NOMO-1 treated with dmso at 0.1 percent for 144 hours (cell line): ENCODE measurements around the gene TARP.

ENCODE experiments used
- DNase-seq: peaks from one replicate; lab custom pipeline; 2025; ENCODE audit not compliant: unreplicated experiment; lab: John Stamatoyannopoulos, UW

The TARP gene

DNA sequence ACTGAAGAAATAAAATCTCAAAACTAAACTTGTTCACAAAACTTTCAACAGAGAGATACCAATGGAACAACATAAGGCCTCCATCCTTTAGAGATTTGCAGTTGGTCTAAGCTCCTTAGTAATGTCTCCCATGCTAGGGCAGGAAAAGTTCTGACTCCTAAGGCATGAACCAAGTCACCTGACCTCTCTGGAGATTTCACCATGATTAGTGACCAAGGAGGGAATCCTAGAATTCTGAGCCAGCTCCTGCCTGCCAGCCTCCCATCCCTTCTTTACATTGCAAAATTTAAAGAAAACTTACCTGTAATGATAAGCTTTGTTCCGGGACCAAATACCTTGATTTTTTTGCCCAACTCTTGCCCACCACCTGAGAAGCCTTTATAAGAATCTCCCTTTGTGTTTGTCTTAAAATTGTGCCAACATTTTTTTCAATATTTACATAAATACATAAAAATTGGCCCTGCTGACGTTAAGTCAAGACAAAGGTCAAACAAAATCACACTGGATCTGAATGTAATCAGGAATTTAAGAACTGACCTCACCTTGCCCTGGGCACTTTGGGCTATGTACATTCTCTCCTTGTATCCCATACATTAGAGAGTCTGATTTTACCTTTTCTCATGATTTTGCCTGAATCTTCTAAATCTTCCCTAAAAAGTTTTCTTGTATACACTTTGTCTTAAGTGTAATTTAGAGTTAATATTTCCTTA, at the start of gene TARP:
Gene TARP, minus strand, starts transcription at position 351 of the 710 bp plus-strand sequence.
- no peak for DNase-seq

DNA sequence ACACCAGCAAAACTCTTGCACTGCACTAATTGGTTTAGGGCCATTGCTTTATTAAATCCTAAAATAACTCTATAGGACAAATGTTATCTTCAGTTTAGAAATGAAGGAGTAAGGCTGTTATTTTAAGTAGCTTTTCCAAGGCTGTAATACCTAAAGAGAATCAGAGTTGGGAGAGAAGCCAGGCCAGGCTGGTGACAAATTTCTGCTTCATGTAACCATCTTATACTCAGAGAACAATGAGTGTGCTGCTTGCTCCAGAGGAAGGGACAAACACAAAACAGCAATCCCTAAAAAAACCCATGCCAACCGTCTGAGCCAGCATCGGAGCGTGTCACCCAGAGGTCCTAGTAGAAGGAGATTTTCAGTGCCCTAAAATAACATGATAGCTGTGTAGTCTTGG, 49.7 kb upstream of the TARP start:
- no peak for DNase-seq

DNA sequence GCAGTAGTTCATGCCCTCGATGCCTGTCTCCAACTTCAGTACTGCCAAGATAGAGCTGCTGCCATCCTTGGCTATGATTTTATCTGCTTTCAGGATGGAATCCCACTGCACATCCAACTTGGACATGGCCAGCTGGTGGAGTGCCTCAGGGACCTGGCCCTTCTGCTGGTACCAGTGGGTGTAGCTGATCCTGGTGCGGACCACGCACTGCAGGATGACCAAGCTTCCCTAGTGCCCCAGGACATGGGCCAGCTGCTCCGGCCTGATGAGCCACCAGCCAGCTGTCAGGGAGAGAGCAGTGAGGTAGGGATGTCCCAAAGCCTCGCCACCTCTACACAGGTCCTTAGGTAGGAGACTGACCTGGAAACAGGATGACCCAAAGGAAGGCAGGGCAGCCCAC, 49.0 kb upstream of the TARP start:
- no peak for DNase-seq

DNA sequence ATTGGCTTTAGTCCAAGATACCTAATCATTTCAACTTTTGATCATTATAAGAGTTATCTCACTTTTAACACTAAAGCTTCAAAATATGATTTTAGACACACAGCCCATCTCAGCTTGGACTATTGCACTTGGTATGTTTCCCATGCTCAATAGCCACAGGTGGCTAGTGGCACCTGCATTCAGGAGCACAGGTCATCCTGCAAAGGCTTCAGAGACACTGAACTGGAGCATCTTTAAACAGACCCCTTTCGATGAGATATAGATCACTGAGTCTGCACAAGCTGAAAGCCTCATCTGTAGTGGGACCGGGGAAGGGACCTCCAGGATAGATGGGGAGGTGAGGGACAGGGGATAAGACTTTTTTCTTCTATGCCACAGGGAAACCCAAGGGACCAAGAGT, 48.5 kb upstream of the TARP start:
- DNase-seq = no peak

DNA sequence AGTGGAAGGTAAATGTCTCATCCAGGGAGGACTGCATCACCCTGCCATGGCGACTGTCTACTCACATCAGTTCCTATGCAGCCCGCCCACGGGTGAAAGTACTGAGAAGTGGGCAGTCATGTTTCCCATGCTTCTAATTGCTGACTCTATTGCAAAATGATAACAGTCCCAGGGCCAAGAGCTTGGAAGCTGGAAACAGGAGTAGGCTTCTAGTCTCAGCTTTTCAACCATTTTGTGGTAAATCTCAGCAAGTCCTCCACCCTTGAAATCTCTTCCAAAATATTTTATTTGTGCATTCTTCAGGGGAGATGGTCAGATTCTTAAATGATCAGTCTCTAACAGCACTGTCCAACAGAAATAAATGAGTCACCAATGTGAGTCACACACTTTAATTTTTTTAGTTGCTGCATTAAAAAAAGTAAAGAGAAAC, 48.1 kb upstream of the TARP start:
- DNase-seq = no peak

DNA sequence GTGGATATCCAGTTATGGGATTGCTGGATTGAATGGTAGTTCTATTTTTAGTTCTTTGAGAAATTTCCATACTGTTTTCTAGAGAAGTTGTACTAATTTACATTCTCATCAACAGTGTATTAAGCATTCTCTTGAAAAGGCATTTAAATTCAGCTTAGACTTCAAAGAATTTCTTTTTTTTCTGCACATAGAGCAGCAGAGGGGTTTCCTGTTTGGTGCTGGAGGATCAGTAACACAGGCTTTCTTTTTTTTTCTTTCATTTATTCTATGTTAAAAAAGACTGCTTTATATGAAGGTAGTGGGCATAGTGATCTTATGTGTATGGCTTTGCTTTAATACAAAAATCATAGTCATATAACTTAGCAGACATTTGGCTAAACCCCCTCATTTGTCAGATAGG, 47.6 kb upstream of the TARP start:
- DNase-seq = no peak

DNA sequence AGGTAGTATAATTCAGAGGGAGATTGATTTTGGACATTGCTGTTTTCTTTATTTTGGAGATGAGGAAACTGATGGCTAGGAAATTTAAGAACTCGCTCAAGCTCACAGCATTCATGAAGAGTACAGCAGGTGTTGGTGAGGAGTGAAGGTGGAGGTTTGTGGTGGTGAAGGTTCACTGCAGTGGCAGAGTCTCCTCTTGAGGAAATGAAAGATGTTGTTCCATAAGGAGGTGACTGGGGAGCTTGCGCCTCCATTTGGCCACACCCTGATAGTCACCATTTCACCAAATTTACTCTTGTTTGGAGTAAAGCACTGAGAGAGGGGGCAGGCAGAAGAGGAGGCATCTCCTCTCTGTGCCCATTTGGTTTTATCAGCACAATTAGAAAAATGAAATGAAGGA, 46.4 kb upstream of the TARP start:
- DNase-seq = no peak

DNA sequence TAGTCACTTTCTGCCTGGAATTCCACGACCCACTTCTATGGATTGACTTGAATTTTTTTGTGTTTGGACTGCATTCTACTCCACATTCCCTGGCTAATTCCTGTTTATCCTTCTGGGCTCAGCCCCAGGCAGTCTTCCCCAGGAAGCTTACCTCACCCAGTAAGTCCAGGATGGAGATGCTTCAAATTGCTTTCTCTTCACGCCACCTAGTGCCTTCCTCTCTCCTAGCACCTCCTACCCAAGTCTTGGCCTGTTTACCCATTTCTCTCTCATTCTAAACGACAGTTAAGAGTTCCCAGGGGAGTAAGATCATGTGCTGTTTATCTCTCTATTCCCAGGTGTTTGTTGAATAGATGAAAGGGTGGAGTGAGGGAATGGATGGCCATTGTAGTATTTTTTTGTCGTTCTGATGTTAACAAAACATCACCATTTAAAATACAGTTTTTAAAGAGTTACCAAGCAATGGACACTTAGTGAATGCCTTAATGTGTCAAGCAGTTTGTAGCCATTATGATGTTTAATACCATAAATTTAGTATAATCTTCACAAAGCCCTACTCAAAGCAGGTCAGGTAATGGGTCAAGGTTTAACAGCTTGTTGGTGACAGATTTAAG, 45.5 kb upstream of the TARP start:
- peak; percentile 55 for DNase-seq

DNA sequence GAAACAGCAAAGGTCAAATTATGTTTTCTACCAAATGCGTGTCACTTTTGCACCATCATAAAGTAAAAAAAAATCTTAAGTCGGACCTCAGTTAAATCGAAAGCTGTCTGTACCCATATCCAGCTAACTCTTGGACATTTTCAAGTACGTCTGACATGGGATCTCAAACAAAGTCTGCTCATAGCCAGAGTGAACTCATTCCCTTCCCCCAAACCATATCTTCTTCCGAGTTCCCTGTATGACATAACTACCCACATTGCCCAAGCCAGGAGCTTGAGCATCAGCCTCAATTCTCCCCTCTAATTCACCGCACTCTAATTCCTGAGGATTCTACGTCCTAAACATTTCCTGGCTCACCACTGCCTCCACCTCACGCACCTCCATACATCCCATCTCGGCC, 44.8 kb upstream of the TARP start:
- peak; percentile 31 for DNase-seq

DNA sequence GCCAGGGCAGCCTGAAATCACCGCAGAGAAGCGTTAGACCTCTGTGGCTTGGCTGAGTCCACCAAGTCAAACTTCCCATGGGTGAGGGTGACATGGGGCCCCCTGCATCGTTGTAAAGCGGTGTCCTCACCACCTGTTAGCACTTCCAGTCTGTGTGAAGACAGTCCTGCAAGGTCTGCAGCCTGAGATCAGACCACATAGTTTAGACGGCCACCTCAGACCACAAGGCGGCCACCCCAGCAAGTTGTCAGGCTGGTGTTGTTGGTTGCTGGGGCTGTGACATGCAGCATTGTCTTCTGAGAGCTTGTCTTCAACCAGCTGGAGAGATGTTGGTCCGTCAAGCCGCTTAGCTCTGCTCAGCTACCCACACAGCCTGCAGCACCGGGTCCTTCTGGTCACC, 44.1 kb upstream of the TARP start:
- DNase-seq = peak; percentile 48

DNA sequence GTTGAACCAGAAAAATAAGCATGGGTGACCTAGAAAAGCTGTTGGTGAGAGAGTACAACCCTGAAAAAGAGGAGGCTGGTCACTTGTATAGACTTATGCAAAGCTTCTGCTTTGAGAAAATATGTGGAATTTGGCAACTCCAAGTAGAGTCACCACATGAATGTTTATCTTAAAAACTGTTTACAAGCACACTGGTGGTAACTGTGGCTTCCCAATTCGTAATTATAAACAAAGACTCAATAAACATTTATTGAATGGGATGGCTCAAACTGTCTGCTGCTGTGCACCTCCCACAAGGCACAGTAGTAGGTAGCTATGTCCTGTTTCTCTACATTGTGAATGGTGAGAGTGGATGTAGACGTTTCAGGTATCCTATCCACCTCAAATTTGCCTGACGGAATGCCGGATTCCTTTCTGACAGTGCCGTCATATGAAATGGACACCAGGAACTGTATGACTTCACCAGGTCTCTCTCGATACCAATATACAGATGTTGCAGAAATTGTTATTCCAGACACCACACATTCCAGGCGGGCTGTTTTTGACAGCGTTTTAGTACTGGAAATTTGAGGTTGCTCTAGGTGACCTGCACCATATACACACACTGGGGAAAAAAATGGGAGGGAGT, 43.4 kb upstream of the TARP start:
- DNase-seq = no peak

DNA sequence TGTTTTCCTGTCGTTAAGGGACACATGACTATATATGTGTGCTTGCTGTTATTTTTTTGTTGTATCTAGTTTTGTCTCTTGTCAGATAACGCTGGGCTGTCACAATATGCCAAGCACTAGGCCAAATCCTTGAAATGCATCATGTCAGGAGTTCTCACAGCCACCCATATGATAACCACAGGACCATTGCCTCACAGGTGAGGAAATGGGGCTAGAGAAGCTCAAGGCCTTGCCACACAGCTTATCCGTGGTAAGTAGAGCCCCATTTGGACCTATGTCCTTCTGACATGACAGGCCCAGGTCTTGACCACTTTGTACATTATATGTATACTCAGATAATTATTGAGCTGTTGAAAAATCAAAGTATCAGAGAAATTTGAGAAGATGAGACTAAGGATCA, 42.0 kb upstream of the TARP start:
- no peak for DNase-seq

DNA sequence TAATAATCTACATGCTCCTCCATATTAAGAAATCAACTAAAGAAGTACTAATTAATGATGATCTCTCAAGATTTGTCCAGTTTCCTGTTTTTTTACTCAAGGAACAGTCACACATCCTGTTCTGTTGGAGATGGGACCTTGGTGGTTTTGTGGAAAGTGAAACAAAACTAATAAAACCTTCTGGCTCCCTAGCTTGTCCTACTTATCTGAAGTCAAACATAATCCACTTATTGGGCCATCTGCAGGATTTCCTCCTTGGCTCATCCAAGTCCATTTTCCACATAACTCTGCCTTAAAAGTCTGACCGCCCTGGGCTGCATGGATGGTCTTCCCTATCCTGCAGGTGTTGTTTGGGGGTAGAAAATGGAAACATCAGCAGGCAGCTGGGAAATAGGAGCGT, 39.4 kb upstream of the TARP start:
- DNase-seq = peak; percentile 38

DNA sequence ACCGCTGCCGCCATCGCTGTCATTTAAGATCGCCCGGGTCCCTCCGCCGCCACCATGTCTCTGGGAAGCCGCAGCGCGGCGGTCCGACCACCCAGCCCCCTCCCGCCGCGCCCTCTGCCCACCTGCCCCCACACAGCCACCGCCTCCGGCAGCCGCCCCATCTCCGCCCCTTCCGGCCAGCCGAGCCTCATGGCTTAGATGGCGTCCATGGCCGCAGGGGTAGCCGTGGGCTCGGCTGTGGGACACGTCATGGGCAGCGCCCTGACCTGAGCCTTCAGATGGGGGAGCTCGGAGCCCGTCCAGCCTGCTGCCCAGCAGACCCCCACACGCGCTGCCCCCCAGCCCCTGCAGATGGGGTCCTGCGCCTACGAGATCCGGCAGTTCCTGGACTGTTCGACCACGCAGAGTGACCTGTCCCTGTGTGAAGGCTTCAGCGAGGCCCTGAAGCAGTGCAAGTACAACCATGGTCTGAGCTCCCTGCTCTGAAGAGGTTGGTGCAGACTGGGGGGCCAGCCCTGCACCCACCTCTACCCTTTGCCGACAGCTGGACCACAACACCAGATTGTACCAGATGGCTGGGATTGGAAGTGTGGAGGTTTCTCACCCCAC, 38.0 kb upstream of the TARP start:
- DNase-seq = peak; percentile 23

DNA sequence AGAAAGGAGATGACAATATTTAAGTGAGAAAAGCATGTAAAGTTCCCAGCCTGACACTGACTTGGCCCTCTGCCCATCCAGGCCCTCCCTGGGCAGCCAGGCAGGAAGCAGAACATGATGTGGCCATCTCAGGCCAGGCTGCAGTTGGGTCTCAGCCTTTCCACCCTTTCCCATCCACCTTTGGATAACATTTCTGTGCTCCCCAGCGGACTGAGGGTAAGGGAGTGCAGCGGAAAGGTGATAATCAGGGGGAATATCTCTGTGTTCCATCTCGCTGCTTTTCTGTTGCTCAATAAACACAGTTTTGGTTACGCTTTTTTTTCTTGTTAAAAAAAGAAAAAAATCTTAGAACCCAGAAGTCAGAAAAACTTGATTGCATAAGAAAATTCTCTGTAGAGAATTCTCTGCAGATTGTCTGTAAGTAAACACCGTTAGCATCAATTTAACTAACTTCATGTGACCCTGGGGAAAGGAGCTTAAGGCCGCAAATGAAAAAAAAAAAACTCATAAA, 37.2 kb upstream of the TARP start:
- no peak for DNase-seq

DNA sequence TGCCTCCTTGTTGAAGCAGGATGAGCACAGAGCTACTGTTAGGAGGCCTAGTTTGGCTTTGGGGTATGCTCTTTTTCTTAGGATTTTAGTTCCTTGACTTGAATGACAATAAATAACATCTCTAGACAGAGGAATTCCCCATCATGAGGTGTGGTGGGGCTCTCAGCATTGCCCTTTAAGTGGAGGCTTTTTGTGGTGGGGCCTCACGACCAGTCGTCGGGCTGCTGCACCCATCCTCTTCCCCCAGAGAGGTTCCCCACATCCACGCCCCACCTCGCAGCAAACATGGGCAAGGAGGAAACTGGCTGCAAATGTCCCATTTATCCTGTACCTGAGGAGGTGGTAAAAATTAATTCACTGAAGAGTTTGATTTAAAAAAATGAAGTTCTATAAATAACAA, 36.1 kb upstream of the TARP start:
- no peak for DNase-seq

DNA sequence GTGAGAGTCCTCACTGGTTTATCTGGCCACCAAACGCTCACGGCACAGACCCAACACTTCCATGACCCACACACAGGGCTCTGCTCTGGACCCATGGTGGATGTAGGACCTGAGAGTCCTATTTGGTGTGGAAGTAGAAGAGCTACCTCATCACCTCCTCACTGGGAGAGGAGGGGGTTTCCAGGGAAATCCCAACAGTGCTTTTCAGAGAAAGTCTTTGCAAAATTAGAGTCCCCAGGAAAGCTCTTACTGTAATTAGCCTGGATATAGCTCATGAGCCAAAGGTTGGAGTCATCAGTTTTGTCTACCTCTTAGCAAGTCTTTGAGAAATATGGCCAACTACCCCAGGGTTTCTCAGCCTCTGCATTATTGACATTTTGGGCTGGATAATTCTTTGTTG, 34.7 kb upstream of the TARP start:
- DNase-seq = no peak

DNA sequence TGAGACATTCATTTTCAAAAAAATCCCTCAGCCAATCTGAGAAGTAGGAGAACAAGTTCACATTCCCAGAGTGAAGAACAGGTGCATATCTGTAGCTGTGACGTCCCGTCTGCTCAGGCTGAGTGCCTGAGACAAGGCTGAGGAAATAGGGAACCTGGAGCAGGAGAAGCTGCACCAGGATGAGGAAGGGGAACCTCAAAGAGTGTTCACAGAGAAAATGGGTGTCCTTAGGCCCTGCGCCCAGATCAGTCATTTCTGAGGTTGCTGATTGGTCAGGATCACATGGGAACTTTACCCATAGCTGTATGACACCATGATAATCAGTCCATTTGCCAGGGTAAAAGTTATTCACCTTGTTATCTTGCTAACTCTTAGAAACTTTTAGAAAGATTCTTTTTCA, 34.2 kb upstream of the TARP start:
- DNase-seq = no peak

DNA sequence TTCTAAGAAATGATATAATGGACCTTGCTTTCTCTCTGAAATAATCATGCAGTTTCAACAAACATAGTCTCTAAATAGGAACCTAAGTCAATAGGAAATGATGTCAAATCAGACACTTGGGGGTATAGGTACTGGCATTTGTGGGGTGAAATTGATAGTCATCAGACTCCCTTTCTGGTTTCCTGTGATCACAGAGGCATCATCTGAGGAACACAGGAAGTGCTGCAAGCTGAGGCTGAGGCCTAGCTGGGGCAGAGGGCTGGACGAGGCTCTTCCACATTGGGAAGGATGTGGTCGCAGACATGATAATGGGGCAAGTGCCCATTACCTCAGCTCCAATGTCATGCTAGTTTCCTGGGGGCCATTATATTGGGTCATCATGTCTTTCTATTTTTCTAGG, 33.5 kb upstream of the TARP start:
- DNase-seq = no peak

DNA sequence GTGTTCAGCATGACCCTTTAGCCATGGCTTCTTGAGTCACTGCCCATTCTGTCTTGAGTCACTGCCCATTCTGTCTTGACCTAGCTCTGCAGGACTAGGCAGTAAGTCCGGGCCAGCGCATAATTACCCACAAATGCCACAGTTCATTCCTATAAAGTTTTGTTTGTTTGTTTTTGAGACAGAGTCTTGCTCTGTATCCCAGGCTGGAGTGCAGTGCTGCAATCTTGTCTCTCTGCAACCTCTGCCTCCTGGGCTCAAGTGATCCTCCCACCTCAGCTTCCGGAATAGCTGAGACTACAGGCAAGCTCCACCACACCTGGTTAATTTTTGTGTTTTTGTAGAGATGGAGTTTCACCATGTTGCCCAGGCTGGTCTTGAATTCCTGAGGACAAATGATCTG, 32.7 kb upstream of the TARP start:
- no peak for DNase-seq

DNA sequence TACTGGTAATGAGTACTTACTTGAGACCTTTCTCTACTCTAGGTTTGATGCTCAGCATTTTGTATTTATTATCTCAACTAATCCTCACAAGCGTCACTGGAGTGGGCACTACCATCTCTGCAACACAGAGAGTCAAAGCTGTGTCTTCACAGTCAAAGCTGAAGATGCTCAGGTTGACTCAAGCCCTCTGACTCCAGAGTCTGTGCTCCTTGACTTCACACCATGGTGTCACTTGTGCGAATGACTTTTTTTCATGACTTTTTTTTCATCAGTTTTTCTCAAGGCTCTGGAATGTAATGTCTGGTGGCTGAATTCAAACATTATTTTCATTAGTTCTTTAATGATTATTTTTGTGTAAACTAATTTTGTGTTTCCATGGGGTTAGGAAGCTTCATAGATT, 30.4 kb upstream of the TARP start:
- DNase-seq = no peak

DNA sequence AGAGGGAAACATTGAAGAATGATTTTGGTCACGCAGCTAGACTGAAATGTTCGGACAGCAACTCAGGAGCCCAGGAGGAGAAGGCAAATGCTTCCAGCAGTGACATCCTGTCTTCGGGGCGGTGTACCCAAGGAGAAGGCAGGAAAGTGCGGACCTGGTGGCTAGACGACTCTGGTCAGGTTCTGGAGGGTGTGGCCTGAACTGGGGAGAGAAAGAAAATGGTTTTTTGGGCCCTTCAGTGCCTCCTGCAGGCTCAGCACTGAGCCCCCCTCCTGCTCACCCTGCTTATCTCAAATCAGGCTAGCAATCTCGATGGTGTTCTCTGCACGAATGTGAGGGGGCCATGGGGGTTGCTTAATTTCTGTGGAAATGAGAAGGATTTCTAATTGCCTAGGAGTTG, 26.7 kb upstream of the TARP start:
- DNase-seq = no peak
